ENCODE data around the gene LMF1.

LMF1 gene

GRCh38 chr16:945271-946047 lies 25.3 kb downstream of the LMF1 start:
- DNase-seq: no peak

DNA sequence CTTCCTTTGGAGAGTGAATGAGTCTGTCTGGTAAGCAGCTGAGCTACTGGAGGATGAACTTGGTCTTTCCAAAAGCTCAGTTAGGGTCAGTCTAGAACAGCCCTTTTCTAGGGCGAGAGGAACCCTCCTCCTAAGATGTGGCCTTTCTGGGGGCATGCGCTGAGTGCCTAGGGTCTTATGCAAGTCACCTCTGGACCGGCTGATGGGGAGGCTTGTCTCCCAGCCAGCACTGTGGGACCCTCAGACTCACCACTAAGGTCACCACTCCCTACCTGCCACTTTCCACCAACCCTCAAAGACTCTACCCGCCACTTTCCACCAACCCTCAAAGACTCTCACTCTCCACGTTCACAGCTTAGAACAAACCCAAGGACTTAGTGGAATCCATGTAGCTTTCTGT lies 26.8 kb downstream of the LMF1 start:
- no peak for DNase-seq

- no peak for DNase-seq
These were observed 28.2 kb downstream of the LMF1 start for GRCh38 chr16:942436-943060.

- no peak for DNase-seq
These were observed 30.8 kb downstream of the LMF1 start for GRCh38 chr16:939941-940340.

- DNase-seq: no peak
These were observed 31.5 kb downstream of the LMF1 start for GRCh38 chr16:939311-939710.

GRCh38 chr16:938752-939151 lies 32.0 kb downstream of the LMF1 start:
- no peak for DNase-seq

DNA sequence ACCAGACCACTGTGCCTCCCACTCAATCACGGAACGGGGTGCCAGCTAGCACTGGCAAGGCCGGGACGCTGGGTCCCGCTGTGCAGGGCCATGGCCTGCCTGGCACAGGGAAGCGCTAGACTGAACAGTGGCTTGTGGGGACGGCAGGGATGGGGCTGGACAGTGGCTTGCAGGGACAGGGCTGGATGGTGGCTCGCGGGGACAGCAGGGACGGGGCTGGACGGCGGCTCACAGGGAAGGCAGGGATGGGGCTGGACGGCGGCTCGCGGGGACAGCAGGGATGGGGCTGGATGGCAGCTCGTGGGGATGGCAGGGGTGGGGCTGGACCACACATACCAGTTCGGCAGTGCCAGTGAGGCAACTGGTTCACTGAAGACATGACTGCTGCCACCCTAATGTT lies 32.6 kb downstream of the LMF1 start:
- DNase-seq: no peak

- DNase-seq: no peak
These were observed 33.1 kb downstream of the LMF1 start for GRCh38 chr16:937723-938122.

DNA sequence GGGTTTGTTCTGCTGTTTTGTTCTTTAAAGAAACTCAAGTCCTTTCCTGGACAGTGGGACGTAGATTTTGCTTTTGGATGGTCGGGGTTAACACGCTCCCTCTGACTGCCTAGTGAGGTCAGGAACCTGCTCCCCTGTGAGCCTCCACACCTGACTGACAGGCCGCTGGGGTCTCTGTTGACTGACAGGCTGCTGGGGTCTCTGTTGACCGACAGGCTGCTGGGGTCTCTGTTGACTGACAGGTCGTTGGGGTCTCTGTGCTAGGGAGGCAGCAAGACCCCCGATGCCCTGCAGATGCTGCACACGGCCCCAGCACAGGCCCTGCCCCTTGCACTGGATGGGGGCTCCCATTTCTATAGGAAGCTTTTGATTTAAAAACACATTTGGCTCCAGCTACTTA lies 33.5 kb downstream of the LMF1 start:
- no peak for DNase-seq

DNA sequence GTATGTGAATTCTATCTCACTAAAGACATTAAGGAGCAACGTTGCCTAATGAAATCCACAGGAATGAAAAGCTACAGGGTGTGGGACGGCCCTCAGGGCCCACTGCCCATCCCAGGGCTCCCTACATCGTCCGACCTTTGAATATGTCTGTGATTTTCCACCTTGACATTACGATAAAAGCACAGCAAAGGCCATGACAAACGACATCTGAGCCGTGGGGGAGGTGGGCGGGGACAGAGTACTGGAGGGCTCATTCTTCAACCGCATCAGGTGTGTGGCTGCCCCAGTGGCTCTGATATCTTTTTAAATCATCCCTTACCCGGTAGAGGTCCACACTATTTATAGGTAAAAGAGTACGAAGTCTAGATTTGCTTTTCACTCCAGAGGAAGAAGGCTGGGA lies 35.1 kb downstream of the LMF1 start:
- no peak for DNase-seq

DNA sequence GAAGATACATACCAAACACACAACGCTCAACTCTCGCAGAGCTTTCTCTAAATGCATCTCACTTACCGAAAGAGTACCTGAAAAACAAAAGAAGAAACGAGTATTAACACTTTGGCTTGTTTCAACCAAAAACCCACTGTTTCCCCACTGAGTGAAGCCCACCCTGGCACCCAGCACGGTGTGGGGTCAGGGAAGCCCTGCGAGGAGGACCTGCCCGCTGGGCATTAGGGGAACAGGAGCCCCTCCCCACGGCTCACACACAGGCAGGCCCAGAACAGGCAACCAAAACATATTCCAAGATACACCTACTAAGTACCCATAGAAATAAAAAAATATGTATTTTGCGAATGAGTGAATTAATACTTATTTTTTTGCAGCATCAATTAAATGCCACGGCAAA lies 36.6 kb downstream of the LMF1 start:
- DNase-seq: no peak

DNA sequence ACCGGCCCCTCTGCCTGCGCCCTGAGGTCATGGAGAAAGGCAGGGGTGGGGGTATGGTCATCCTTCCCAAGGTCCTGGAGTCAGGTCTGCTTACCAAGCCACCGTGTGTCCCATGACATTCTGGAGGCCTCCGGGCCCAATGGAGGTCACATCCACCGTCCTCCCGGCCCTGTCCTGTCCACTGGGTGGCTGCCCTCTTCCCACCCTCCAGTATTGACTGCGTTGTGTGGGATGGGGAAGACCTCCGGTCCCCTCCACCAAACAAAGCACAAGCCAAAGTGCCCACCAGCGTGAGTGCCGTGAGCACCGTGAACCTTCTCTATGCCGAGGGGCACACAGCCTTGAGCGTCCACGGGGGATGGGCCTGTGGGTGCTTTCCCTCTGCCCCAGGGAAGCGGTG lies 37.2 kb downstream of the LMF1 start:
- no peak for DNase-seq

DNA sequence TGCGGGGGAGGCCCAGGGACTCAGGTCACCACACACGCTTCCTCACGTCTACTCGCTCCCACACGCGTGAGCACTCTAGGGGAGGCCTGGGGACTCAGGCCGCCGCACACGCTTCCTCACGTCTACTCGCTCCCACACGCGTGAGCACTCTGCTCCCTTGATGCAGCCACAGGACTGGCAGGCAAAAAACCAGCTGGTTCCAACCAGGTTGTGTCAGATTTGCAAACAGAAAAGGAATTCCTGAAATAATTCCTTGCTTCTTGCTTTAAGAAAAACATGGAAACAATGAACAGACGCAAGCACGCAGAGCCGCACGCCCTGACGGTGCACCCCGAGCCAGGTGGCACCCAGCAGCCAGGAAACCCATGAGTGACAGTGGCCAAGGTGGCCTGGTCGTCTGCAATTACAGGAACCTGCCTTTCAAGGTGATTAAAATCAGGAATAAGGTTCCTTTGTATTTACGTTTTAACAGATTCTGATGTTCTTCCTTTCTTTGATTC lies 37.9 kb downstream of the LMF1 start:
- DNase-seq: no peak

- no peak for DNase-seq
These were observed 38.9 kb downstream of the LMF1 start for GRCh38 chr16:931626-932500.

DNA sequence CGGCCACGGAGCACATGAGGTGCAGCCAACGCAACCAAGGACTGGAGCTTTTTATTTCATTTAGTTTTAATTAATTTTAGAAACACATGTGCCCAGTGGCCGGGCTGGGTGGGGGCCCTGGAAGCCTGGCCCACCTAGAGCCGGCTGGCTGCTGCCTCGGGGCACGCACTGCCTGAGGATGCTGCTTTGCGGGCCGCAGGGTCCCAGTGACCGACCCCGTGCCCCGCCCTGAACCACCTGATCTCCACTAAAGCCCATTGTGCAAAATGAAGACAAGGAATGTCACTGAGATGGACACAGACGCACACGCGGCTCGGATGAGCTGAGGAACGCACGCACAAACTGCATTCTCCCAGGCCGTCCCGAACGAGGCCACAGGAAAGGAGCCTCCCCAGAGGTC lies 39.6 kb downstream of the LMF1 start:
- no peak for DNase-seq

DNA sequence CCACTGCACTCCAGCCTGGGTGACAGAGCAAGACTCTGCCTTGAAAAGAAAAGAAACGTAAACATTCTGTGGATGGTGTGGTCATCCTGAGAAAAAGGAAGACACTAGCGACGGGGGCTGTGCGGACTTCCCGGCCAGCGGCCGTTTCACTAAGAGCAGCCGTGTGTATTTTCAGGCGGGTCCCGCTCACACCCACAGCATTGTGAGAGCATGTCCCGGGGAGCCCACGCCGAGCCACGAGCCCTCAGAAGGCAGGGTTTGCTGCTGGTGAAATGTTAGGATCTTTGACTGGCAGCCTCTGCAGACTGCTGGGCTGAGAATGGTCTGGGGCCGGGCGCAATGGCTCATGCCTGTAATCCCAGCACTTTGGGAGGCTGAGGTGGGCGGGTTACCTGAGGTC lies 40.3 kb downstream of the LMF1 start:
- DNase-seq: no peak

DNA sequence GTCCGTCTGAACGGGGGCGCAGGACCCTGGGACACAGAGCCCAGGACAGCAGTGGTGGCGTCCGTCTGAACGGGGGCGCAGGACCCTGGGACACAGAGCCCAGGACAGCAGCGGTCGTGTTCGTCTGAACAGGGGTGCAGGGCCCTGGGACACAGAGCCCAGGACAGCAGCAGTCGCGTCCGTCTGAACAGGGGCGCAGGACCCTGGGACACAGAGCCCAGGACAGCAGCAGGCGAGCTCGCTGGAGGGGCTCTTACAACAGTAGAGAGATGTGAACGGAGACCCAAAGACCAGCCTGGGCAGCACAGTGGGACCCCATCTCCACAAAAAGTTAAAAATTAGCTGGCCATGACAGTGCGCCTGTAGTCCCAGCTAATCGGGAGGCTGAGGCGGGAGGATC lies 40.7 kb downstream of the LMF1 start:
- no peak for DNase-seq

- no peak for DNase-seq
These were observed 41.3 kb downstream of the LMF1 start for GRCh38 chr16:929227-930073.

DNA sequence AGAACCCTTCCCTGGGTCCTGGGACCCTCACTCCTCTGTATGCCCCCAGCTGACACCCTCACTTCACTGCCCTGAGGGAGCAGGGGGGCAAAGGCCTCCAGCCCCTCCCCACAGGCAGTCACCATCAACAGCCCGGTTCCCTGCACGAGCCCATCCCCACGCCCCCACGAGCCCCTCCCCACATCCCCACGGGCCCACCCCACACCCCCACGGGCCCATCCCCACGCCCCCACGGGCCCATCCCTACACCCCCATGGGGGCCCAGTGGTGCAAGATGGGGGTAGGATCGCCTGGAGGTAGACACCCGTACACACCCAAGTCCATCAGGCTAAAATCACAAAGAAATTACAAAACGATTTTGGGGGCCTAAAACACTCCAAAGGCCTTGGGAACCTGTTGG lies 42.3 kb downstream of the LMF1 start:
- DNase-seq: no peak

DNA sequence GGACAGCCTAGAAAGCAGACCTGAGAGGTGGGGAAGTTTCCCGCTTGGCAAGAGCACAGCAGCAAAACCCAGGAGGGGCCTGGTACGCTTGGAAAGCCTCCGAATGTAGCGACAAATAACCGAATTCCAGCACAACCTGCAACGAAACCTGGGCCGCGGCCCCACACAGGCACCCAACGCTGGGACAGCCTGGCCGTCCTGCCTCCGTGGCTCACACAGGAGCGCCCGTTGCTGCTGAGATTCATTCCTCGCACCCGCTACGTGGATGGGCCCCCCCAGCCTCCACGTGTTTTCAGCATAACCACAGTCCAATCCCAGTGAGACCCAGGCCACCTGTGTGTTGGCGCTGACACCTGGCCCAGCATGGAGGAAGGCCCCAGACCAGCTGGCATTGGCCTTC lies 42.9 kb downstream of the LMF1 start:
- DNase-seq: no peak

DNA sequence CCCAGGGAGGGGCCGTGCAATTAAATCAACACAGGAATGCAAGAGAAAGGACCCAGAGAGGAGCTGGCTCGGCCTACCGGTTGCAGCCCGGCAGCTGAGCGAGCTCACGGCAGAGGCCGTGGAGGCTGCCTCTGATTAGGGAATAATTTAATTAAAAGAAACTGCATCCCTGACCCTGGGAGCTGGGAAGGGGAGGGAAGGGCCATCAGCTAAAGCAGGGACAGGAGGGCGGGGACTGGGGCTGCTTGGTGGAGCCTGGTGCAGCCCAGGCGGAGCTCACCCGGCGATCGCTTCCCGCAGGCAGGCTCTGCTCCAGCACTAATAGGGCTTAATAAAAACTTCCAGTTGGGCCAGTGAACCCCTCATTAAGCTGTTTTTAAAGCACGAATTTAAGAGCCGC lies 43.4 kb downstream of the LMF1 start:
- no peak for DNase-seq

- no peak for DNase-seq
These were observed 44.1 kb downstream of the LMF1 start for GRCh38 chr16:926715-927114.

DNA sequence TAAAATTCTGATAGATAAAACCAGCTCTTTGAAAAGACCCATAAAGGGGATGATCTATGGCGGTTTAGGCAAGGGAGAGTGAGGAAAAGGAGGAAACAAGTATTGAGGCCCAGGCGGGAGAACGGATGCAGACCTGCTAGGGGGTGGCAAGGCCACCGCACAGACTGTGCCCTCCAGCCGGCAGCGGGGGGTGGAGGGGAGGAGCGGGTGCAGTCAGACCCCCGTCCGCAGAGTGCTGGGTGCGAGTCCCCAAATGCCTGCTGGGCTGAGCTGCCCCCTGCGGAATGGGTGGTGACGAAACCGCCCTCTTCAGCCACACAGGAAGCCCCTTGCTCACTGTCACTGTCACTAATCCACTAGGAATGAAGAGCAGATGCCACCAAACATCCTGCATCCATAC lies 46.0 kb downstream of the LMF1 start:
- no peak for DNase-seq
